ENCODE results near the gene OR5K1. TPM values are rescaled to one million over a fixed set of nuclear protein-coding genes. Genes with fewer than 3 reads are reported as not detected.

The OR5K1 gene
- total RNA-seq, 1 donor from 2014 or later, result not detected

DNA sequence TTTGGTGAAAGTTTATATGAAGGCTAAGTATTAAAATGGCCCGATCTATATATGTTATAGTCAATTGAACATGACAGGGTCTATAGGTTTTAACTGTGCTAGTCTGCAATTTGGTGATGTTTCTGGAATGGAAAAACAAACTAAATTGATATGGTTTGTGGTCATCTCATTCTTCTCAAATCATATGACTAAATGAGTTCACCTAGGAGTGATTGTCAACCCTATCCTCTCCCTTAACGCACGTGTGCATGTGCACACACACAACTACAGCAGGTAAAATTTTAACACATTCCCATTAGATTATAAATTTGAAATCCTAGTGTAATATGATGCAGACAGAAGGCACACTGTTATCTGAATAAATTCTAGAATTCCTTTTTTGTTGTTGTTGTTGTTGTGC is 50.7 kb downstream of the OR5K1 start:
- DNase-seq (ENCODE audit: low read depth), result no peak

DNA sequence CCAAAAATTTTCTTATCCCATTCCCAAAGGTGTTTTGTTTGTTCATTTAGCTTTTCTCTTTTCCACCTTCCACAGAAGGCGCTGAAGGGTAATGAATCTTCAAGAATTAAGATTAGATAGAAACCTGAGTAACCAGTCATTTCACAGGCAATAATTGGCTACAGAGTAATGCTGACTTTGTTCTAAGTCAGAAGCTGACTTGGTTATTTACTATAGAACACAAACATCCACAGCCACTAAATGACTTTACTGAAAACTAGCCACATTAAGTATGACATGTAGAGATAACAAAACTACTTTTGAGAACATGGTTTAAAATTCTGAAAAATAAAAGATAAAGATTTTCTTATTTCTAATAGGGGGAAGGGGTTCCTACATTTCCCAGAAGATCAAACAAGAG is 51.9 kb downstream of the OR5K1 start:
- DNase-seq (ENCODE audit: low read depth), result no peak

DNA sequence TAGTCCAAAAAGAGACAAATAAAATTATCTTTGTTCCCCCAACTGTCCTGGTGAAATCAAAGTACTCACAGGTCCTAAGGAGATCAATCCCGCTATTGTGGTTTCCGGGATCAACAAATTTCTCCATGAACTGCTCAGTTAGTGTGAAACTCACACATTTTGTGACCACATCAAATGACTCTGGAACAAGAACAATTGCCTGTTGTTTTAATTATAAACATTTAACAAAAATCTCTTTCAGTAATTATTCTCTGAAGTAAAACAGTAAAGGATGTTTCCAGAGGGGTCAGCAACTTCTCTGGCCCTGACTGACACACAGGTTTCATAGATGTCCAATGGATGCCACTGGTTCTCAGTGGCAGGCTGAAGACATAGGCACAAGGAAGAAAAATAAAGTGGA is 55.8 kb downstream of the OR5K1 start:
- DNase-seq (ENCODE audit: low read depth), result no peak

DNA sequence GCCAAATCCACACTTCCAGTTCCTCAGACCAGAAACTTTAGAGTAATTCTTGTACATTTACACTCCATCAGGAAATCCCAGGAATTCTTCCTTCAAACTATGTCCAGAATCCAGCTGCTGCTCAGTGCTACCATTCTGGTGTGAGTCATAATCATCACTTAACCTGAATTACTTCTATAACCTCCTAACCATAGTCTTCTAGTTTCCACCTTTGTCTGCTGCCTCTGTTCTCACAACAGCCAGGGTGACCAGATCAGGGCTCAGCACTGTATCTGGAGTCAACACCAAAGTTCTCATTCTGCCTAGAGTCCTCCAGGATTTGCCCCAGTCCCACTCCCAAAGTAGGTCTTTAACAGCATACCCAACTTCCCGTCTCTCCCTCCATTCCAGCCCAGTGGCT is 56.4 kb downstream of the OR5K1 start:
- DNase-seq (ENCODE audit: low read depth), result no peak

DNA sequence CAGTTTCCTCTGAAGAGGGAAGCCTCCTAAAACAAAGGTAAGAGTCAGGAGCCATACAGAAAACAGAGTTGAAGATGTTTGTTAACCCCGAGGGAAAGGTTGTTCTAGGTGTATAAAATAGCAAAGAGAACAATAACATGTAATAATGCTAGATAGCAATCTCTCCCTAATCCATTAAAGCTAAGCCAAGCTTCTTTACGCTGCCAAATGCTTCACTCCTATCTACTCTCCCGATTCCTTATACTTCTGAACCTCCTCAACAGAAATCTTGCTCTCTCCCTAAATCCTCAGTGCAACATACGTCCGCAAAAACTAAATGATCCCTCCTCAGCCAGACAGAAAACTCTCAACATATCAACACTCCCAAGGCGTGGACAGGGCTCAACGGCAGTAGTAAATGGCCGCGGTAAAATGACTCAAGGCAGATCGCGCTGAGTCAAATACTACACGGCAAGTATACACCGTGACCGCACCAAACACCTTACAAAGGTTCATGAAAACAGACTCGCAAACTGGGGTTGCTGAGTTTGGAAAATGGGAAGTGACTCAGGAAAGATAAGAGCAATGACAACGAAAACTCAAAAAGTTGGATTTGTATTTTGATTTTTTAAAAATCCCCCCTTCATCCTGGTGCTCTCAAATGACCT is 59.0 kb downstream of the OR5K1 start:
- DNase-seq (ENCODE audit: low read depth), result peak; percentile 62

Other genes starting within 250 kb of the OR5K1 start
- not detected in 2 replicates for gene OR5H6, start 199.0 kb upstream of the OR5K1 start, total RNA-seq
- gene OR5H2, start 180.7 kb upstream of the OR5K1 start, total RNA-seq, result not detected in 2 replicates
- not detected in 2 replicates for gene OR5K4, start 109.3 kb upstream of the OR5K1 start, total RNA-seq
- gene OR5K3, start 72.5 kb upstream of the OR5K1 start, total RNA-seq, result not detected in 2 replicates
- not detected in 2 replicates for gene OR5K2, start 34.5 kb downstream of the OR5K1 start, total RNA-seq
- 54.4 and 57.1 TPM in 2 replicates for gene CLDND1, start 59.7 kb downstream of the OR5K1 start, total RNA-seq
- not detected in 2 replicates for gene GPR15, start 68.8 kb downstream of the OR5K1 start, total RNA-seq
- 18.2 and 19.1 TPM in 2 replicates for gene CPOX, start 130.4 kb downstream of the OR5K1 start, total RNA-seq

Measured in myocyte (in vitro differentiated cells).